ENCODE measurements around the gene KCNE2. TPM values are rescaled to one million over a fixed set of nuclear protein-coding genes. Genes with fewer than 3 reads are reported as not detected.

KCNE2 gene
- total and polyA plus RNA-seq, 3 experiments from 2014 or later = not detected

DNA sequence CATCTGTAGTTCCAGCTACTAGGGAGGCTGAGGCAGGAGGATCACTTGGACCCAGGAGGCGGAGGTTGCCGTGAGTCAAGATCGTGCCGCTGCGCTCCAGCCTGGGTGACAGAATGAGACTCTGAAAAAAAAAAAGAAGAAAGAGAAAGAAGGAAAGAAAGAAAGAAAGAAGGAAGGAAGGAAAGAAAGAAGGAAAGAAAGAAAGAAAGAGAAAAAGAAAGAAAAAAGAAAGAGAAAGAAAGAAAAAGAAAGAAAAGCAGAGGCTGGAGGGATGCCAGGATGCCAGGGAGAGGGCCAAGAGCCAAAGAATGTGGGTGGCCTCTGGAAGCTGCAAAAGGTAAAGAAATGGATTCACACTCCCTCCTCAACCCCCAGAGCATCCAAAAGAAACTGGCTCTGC is 8.2 kb upstream of the KCNE2 start:
- ChIA-PET POLR2A (no interaction called here), CTCF (interaction anchor here (1.7 to 3.3 kb wide), 2 partner anchors 8 to 432 kb away, joined by 6 to 16 read pairs; no protein-coding TSS in a partner anchor)
- no peaks in the 10 kb centered on the region for H3K4me1 ChIP-seq (ENCODE audit: insufficient read depth, low read length)
- peaks cover 0 to 4% (median 0%) of the 10 kb centered on the region in 5 donors for H3K9me3 Mint-ChIP-seq
- H3K4me1 Mint-ChIP-seq = no peaks in the 10 kb centered on the region
- no peaks in the 10 kb centered on the region for H3K36me3 Mint-ChIP-seq
- no peak overlapping the region for H3K4me3 ChIP-seq (ENCODE audit: low read length)
- no peak overlapping the region for H3K27ac Mint-ChIP-seq
- no peak for DNase-seq
- H3K36me3 ChIP-seq (ENCODE audit: insufficient read depth, low read length) = no peaks in the 10 kb centered on the region
- no peaks in the 10 kb centered on the region for H3K9me3 ChIP-seq (ENCODE audit: low read length)
- no peak overlapping the region for H3K27ac ChIP-seq (ENCODE audit: low read depth, low read length)
- peaks cover 26 to 43% of the 10 kb centered on the region in 2 donors for H3K27me3 Mint-ChIP-seq
- H3K27me3 ChIP-seq (ENCODE audit: insufficient read depth, low read length, poor library complexity, severe bottlenecking) = no peaks in the 10 kb centered on the region
- no peak overlapping the region for H3K4me3 Mint-ChIP-seq

DNA sequence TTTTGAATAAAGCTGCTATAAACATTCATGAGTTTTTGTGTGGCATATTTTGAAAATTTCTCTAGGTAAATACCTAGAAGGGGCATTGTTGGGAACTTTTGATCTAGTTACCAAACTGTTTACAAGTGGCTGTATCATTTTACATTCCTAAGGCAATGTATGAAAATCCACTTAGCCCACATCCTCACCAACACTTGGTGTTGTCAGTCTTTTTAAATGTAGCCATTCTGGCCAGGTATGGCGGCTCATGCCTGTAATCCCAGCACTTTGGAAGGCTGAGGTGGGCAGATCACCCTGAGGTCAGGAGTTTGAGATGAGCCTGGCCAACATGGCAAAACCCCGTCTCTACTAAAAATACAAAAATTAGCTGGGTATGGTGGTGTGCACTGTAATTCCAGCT is 5.9 kb upstream of the KCNE2 start:
- POLR2A ChIA-PET = no interaction called here
- Histone ChIP-seq H3K27ac (ENCODE audit: low read depth, low read length) (no peak overlapping the region), H3K4me1 (ENCODE audit: insufficient read depth, low read length) (no peaks in the 10 kb centered on the region), H3K4me3 (ENCODE audit: low read length) (no peak overlapping the region), H3K27me3 (ENCODE audit: insufficient read depth, low read length, poor library complexity, severe bottlenecking) (peaks cover 4% of the 10 kb centered on the region), H3K9me3 (ENCODE audit: low read length) (no peaks in the 10 kb centered on the region), H3K36me3 (ENCODE audit: insufficient read depth, low read length) (no peaks in the 10 kb centered on the region)
- Mint-ChIP-seq H3K9me3 (peaks cover 0 to 4% (median 0%) of the 10 kb centered on the region in 5 donors), H3K27ac (no peak overlapping the region), H3K36me3 (no peaks in the 10 kb centered on the region), H3K27me3 (peaks cover 29 to 47% of the 10 kb centered on the region in 2 donors), H3K4me3 (no peak overlapping the region), H3K4me1 (peaks cover 3 to 7% (median 5%) of the 10 kb centered on the region in 3 donors)
- CTCF ChIA-PET = interaction anchor here (1.7 kb wide), 1 partner anchor 10 kb away, joined by 6 read pairs; no protein-coding TSS in a partner anchor
- DNase-seq = no peak

DNA sequence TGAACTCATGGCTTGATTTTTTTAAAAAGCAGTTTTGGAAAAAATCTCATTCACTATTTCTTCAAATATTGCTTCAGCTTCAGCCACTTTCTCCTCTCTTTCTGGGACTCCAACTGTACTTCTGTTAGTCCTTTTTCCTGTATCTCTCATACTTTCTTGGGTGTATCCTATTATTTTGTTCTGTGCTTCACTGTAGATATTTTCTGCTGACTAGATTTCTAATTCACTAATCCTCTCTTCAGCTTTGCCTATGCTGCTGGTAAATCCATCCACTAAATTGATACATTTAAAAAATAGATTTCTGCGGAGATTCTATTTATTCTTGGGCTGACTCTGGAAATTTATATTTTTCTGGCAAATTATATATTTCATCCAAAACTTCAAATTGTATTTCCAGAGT is 4.9 kb upstream of the KCNE2 start:
- Mint-ChIP-seq H3K27ac (no peak overlapping the region), H3K36me3 (no peaks in the 10 kb centered on the region), H3K4me3 (no peak overlapping the region), H3K4me1 (peaks cover 3 to 7% (median 5%) of the 10 kb centered on the region in 3 donors), H3K27me3 (peaks cover 30 to 47% of the 10 kb centered on the region in 2 donors), H3K9me3 (peaks cover 0 to 4% (median 0%) of the 10 kb centered on the region in 5 donors)
- H3K4me3 ChIP-seq (ENCODE audit: low read length) = no peak overlapping the region
- CTCF ChIA-PET = interaction anchor here (1.7 kb wide), 1 partner anchor 11 kb away, joined by 6 read pairs; no protein-coding TSS in a partner anchor
- no peaks in the 10 kb centered on the region for H3K9me3 ChIP-seq (ENCODE audit: low read length)
- no peaks in the 10 kb centered on the region for H3K36me3 ChIP-seq (ENCODE audit: insufficient read depth, low read length)
- peaks cover 4% of the 10 kb centered on the region for H3K27me3 ChIP-seq (ENCODE audit: insufficient read depth, low read length, poor library complexity, severe bottlenecking)
- no peaks in the 10 kb centered on the region for H3K4me1 ChIP-seq (ENCODE audit: insufficient read depth, low read length)
- no peak overlapping the region for H3K27ac ChIP-seq (ENCODE audit: low read depth, low read length)
- DNase-seq = no peak
- POLR2A ChIA-PET = no interaction called here

DNA sequence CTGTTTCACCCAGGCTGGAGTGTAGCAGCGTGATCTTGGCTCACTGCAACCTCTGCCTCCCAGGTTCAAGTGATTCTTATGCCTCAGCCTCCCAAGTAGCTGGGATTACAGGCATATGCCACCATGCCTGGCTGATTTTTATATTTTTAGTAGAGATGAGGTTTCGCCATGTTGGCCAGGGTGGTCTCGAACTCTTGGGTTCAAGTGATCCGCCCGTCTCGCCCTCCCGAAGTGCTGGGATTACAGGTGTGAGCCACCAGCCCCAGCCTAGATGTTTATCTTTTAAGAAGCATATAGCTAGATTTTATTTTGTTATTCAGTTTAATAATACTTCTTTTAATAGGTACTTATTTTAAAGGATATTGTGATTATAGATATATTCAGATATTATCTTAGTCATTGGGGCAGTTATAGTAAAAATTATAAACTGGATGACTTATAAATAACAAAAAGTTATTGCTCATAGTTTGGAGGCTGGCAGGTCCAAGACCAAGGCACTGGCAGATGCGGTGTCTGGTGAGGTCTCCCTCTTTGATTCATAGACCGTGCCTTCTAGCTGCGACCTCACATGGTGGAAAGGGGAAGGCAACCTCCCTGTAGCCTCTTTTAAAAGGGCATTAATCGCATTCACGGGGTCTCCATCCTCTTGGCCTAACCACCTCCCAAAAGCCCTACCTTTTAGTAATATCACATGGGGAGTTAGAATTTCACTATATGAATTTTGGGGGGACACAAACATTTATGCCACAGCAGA is 3.1 kb upstream of the KCNE2 start:
- H3K27me3 Mint-ChIP-seq = peaks cover 18 to 36% of the 10 kb centered on the region in 2 donors
- no peak overlapping the region for H3K4me3 ChIP-seq (ENCODE audit: low read length)
- peaks cover 3 to 7% (median 5%) of the 10 kb centered on the region in 3 donors for H3K4me1 Mint-ChIP-seq
- no peaks in the 10 kb centered on the region for H3K4me1 ChIP-seq (ENCODE audit: insufficient read depth, low read length)
- peaks cover 0 to 4% (median 0%) of the 10 kb centered on the region in 5 donors for H3K9me3 Mint-ChIP-seq
- H3K27ac Mint-ChIP-seq = peak overlapping the region in 1 of 8 donors; percentile 36
- ChIA-PET CTCF (interaction anchor here (0.8 to 2.0 kb wide), 5 partner anchors 13 to 437 kb away, joined by 3 to 10 read pairs (median 5); no protein-coding TSS in a partner anchor), POLR2A (no interaction called here)
- no peak for DNase-seq
- no peak overlapping the region for H3K27ac ChIP-seq (ENCODE audit: low read depth, low read length)
- H3K9me3 ChIP-seq (ENCODE audit: low read length) = no peaks in the 10 kb centered on the region
- H3K36me3 Mint-ChIP-seq = no peaks in the 10 kb centered on the region
- H3K4me3 Mint-ChIP-seq = peak overlapping the region in 1 of 7 donors; percentile 15
- H3K36me3 ChIP-seq (ENCODE audit: insufficient read depth, low read length) = no peaks in the 10 kb centered on the region
- peaks cover 4% of the 10 kb centered on the region for H3K27me3 ChIP-seq (ENCODE audit: insufficient read depth, low read length, poor library complexity, severe bottlenecking)

DNA sequence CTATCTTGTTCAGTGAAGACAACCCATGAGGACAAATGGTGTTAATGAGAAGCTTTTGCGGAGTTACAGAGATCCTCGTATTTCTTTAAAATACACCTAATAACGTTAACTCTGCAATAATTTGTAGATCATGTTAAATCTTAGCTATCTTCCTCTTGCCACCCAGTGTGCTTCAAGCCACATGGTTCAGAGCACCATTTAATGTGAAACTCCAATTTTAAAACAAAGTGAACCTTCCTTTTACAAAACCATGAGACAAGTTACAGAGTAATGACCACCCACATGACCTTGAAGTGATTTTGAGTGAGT is 1.7 kb upstream of the KCNE2 start:
- DNase-seq = no peak
- Histone ChIP-seq H3K4me3 (ENCODE audit: low read length) (no peak overlapping the region), H3K9me3 (ENCODE audit: low read length) (no peaks in the 10 kb centered on the region), H3K27ac (ENCODE audit: low read depth, low read length) (no peak overlapping the region), H3K4me1 (ENCODE audit: insufficient read depth, low read length) (no peaks in the 10 kb centered on the region), H3K27me3 (ENCODE audit: insufficient read depth, low read length, poor library complexity, severe bottlenecking) (peaks cover 4% of the 10 kb centered on the region), H3K36me3 (ENCODE audit: insufficient read depth, low read length) (no peaks in the 10 kb centered on the region)
- Mint-ChIP-seq H3K27me3 (peaks cover 12 to 26% of the 10 kb centered on the region in 2 donors), H3K36me3 (no peaks in the 10 kb centered on the region), H3K27ac (no peak overlapping the region), H3K9me3 (peaks cover 0 to 4% (median 0%) of the 10 kb centered on the region in 5 donors), H3K4me3 (no peak overlapping the region), H3K4me1 (peaks cover 3 to 7% (median 5%) of the 10 kb centered on the region in 3 donors)
- ChIA-PET CTCF (interaction anchor here (0.6 to 1.3 kb wide), 11 partner anchors 9 to 454 kb away, joined by 3 to 11 read pairs (median 3); partner anchors contain the start of gene RCAN1), POLR2A (no interaction called here)

DNA sequence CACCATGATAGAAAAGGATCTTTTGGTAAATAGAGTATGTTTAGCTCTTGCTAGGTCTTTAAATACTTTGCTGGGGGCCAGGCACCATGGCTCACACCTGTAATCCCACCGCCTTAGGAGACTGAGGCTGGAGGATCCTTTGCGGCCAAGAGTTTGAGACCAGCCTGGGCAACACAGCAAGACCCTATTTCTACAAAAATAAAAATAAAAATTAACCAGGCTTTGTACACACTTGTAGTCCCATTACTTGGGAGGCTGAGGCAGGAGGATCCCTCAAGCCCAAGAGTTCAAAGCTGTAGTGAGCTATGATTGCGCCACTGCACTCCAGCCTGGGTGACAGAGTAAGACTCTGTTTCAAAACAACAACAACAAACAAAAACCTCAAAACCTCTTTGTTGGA is 1.1 kb upstream of the KCNE2 start:
- Mint-ChIP-seq H3K4me3 (no peak overlapping the region), H3K27ac (no peak overlapping the region), H3K36me3 (no peaks in the 10 kb centered on the region), H3K9me3 (peaks cover 0 to 4% (median 0%) of the 10 kb centered on the region in 5 donors), H3K27me3 (peaks cover 12 to 21% of the 10 kb centered on the region in 2 donors), H3K4me1 (peaks cover 3 to 7% (median 5%) of the 10 kb centered on the region in 3 donors)
- Histone ChIP-seq H3K36me3 (ENCODE audit: insufficient read depth, low read length) (no peaks in the 10 kb centered on the region), H3K9me3 (ENCODE audit: low read length) (no peaks in the 10 kb centered on the region), H3K4me3 (ENCODE audit: low read length) (no peak overlapping the region), H3K27me3 (ENCODE audit: insufficient read depth, low read length, poor library complexity, severe bottlenecking) (peaks cover 4% of the 10 kb centered on the region), H3K27ac (ENCODE audit: low read depth, low read length) (no peak overlapping the region), H3K4me1 (ENCODE audit: insufficient read depth, low read length) (no peaks in the 10 kb centered on the region)
- CTCF ChIA-PET = interaction anchor here (0.6 to 1.3 kb wide), 12 partner anchors 8 to 454 kb away, joined by 3 to 11 read pairs (median 3); partner anchors contain the start of gene RCAN1
- DNase-seq = no peak
- POLR2A ChIA-PET = no interaction called here

DNA sequence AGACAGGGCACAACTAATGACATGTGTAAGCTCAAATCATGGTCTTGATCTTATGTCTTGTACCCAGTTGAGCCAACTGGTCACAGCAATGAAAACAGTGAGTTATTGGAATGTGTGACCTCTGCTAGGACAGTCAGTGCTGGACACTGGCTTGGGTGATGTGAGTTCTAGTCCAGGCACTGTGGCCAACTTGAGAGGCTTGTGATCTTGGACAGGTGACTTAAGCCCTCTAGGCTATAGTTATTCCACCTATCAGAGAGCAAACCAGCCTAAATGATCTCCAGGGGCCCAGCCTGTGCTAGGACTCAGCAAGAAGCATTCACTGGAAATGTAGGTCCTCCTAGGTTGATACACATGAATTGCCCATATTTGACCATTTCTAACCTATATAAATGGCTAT is 1.1 kb downstream of the KCNE2 start:
- Mint-ChIP-seq H3K27me3 (peaks cover 15 to 21% of the 10 kb centered on the region in 2 donors), H3K36me3 (no peaks in the 10 kb centered on the region), H3K27ac (no peak overlapping the region), H3K4me3 (no peak overlapping the region), H3K4me1 (peaks cover 3 to 7% (median 5%) of the 10 kb centered on the region in 3 donors), H3K9me3 (no peaks in the 10 kb centered on the region)
- no peaks in the 10 kb centered on the region for H3K4me1 ChIP-seq (ENCODE audit: insufficient read depth, low read length)
- H3K27ac ChIP-seq (ENCODE audit: low read depth, low read length) = no peak overlapping the region
- H3K27me3 ChIP-seq (ENCODE audit: insufficient read depth, low read length, poor library complexity, severe bottlenecking) = peaks cover 4% of the 10 kb centered on the region
- ChIA-PET POLR2A (no interaction called here), CTCF (no interaction called here)
- H3K36me3 ChIP-seq (ENCODE audit: insufficient read depth, low read length) = no peaks in the 10 kb centered on the region
- H3K4me3 ChIP-seq (ENCODE audit: low read length) = no peak overlapping the region
- H3K9me3 ChIP-seq (ENCODE audit: low read length) = no peaks in the 10 kb centered on the region
- no peak for DNase-seq

DNA sequence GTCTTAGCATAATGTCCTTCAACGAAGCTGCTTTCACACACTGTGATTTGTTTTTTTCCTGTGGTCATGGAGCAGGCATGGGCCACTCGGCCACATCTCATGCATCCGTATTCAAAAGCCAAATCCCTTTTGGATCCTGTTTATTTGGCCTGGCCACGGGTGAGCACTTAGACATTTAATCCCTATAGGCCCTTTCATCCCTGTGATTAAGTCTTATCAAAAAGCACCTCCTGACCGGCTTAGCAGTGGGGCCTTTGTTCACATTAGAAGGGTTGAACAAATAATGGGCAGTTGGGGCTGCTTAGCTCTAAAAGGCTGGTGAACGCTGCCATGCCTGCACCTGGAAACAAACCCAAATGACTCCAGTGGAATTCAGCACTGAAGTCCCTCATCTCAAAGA is 2.0 kb downstream of the KCNE2 start:
- Histone ChIP-seq H3K4me3 (ENCODE audit: low read length) (no peak overlapping the region), H3K9me3 (ENCODE audit: low read length) (no peaks in the 10 kb centered on the region), H3K27me3 (ENCODE audit: insufficient read depth, low read length, poor library complexity, severe bottlenecking) (peaks cover 3% of the 10 kb centered on the region), H3K27ac (ENCODE audit: low read depth, low read length) (no peak overlapping the region), H3K36me3 (ENCODE audit: insufficient read depth, low read length) (no peaks in the 10 kb centered on the region), H3K4me1 (ENCODE audit: insufficient read depth, low read length) (no peaks in the 10 kb centered on the region)
- ChIA-PET POLR2A (no interaction called here), CTCF (interaction anchor here (1.6 kb wide), 1 partner anchor 442 kb away, joined by 3 read pairs; no protein-coding TSS in a partner anchor)
- no peaks in the 10 kb centered on the region for H3K36me3 Mint-ChIP-seq
- no peak overlapping the region for H3K27ac Mint-ChIP-seq
- H3K27me3 Mint-ChIP-seq = peaks cover 15 to 25% of the 10 kb centered on the region in 2 donors
- H3K4me3 Mint-ChIP-seq = no peak overlapping the region
- H3K4me1 Mint-ChIP-seq = peaks cover 3 to 7% (median 5%) of the 10 kb centered on the region in 3 donors
- no peaks in the 10 kb centered on the region for H3K9me3 Mint-ChIP-seq
- DNase-seq = no peak

Measured in CD8-positive, alpha-beta memory T cell (primary cell).